22Rv1 (cell line): ENCODE data around the gene PCED1B.

Source experiments
- H3K27ac ChIP-seq: fragments of 450-650 bp; 2 replicates; pipeline ENCODE4 v1.5.1; 2017
- CTCF ChIP-seq: fragments of 450-650 bp; IDR thresholded peaks from 2 replicates; pipeline ENCODE4 v1.5.1; 2017; ENCODE audit warnings: mild to moderate bottlenecking
- ZFX ChIP-seq: fragments of 450-650 bp; IDR thresholded peaks from 2 replicates; pipeline ENCODE4 v1.6.1; 2017; ENCODE audit warnings: antibody characterized with exemption, borderline replicate concordance

The PCED1B gene

GRCh38 chr12:47078086-47078395 lies 1.4 kb upstream of the PCED1B start:
- no peak overlapping the region for H3K27ac ChIP-seq
- TF ChIP-seq CTCF (no peak), ZFX (no peak)

GRCh38 chr12:47078733-47079467 lies 521 bp upstream of the PCED1B start:
- TF ChIP-seq CTCF (no peak), ZFX (no peak)
- no peak overlapping the region; the same call in 1 of the 2 replicates for H3K27ac ChIP-seq

GRCh38 chr12:47079981-47080724 lies 732 bp downstream of the PCED1B start:
- H3K27ac ChIP-seq: peak overlapping the region; percentile 49
- no peak for TF ChIP-seq ZFX
- no peak for TF ChIP-seq CTCF

DNA sequence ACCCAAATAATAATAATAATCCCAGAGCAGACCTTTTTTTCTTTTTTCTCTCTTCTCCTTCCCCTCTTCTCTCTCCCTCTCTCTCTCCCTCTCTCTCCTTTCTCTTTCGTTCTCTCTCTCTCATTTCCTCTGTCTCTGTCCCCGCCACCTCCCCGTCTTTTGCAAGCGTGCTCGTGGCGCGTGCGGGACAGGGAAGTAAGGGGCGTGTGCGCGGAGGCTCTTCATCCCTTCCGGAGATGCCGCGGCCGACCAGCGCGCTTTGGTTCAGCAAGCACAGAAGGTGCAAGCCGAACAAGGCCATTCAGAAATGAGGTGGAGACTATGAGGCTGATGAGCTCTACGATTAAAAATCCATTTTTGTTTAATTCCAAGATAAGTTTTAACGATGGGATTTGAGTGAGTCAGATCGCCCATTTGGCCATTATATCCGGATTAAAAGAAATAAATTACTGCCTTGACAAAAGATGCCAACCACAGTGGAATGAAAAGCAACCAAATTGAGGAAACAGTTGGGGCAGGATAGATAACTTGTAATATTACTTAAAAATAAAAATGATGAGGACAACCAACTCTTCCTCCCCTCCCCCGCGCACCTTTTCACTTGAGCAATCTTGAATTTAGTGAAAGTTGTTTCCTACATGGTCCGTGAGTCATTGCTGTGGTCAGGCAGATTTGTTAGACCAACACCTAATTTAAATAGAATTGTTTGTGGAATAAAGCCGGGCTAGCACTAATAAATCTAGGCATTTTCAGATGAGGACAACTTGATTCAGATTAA lies 1.5 kb downstream of the PCED1B start:
- H3K27ac ChIP-seq: peak overlapping the region; percentile 49
- TF ChIP-seq ZFX (no peak), CTCF (no peak)

DNA sequence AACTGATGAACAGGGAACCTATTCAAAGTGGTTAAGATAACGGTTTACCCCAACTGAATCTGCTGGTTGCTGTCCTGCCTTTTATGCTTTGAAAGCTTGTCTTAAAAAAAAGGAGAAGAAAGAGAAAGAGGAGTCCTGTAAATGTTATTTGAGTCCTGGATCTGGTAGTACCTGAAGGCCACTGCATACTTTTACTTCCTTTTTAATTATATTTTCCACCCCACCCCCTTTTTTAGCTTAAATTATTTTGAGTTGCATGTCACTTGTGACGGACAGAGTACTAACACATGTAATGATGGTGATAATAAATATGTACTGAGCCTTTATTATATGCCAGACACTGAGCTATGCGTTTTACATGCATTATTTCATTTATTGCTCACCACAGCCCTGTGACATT lies 2.9 kb downstream of the PCED1B start:
- TF ChIP-seq CTCF (no peak), ZFX (no peak)
- no peak overlapping the region for H3K27ac ChIP-seq

DNA sequence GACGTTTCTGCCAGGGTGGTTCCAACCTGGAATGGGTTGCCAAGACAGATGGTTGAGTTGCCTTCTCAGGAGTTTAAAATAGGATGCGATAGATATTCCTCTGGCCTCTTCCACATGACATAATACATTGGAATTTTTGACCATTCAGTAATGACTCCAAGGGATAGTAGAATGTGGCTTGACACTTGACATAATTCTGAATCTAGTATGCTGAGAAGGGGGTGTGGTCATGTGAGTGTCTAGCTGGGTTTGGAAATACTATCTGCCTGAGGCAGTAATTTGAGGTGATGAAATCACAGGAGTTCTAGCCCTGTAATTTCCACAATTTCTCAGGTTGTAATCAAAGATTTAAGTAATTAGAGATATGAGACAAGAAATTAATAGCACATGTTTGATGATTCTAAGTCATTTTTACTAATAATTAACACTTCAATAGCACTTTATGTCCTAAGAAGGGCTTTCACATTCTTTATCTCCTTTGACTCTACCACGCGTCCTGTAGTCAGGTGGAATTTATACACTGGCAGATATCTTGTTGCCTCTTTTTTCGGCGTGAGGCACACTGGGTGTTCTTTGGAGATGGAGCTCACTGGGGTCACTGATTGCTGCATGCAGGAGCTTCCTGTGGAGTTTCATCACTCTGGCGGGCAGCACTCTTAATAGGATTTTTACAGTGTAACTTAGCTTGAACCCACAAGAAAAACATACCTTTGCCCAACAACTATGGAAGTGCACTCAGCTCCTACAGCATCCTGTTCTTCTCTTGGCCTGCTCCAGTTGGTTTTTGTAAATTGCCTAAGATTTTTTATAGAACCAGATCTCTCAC lies 3.6 kb downstream of the PCED1B start:
- no peak overlapping the region for H3K27ac ChIP-seq
- no peak for TF ChIP-seq ZFX
- no peak for TF ChIP-seq CTCF
